ENCODE measurements around the gene SRSF5. TPM values are rescaled to one million over a fixed set of nuclear protein-coding genes. Genes with fewer than 3 reads are reported as not detected.

Gene SRSF5
- total RNA-seq (2021; fragmentation: NEBNext Ultra II Directional; extraction: Animal tissue kit (Norgen Biotek cat#: 25700)) (226 and 238 TPM in 2 replicates), polyA plus RNA-seq (2011; rRNA removed) (101 and 114 TPM in 2 replicates), polyA minus RNA-seq (2011; rRNA and poly(A)+ RNA removed) (82.9 and 96.4 TPM in 2 replicates)
- 369 TPM for polyA plus RNA-seq (2011; cell fraction: cytosol; rRNA removed)
- polyA plus RNA-seq (2011; cell fraction: nucleus; rRNA removed), result 200 TPM
- 380 to 494 TPM (median 401 TPM) in 4 replicates for polyA plus RNA-seq (2012, experiment 1 of 2)
- polyA plus RNA-seq (2012, experiment 2 of 2), result 62.0 TPM
- 219 TPM for polyA plus RNA-seq (2013, experiment 1 of 2)
- polyA plus RNA-seq (2013, experiment 2 of 2), result 196 TPM
- polyA minus RNA-seq (2011; cell fraction: cytosol; rRNA and poly(A)+ RNA removed), result 118 TPM
- 225 TPM for polyA minus RNA-seq (2011; cell fraction: nucleus; rRNA and poly(A)+ RNA removed)
- long read RNA-seq, experiment 1, transcript SRSF5-217 (8 exons, 1,500 nt), result major isoform, 27 of 116 reads
- long read RNA-seq, experiment 1, transcript SRSF5-208 (2 exons, 947 nt), result minor isoform, 15 of 116 reads
- long read RNA-seq, experiment 1, partial matches to known transcripts, result 60 of 116 reads
- long read RNA-seq, experiment 1, other reads (novel, unspliced or antisense), result 13 of 116 reads
- long read RNA-seq, experiment 2, transcript SRSF5-207 (6 exons, 3,044 nt), result minor isoform, 5 of 701 reads
- long read RNA-seq, experiment 2, transcript SRSF5-201 (8 exons, 1,638 nt), result minor isoform, 28 of 701 reads
- long read RNA-seq, experiment 2, transcript SRSF5-217 (8 exons, 1,500 nt), result major isoform, 358 of 701 reads
- long read RNA-seq, experiment 2, partial matches to known transcripts, result 28 of 701 reads
- long read RNA-seq, experiment 2, other reads (novel, unspliced or antisense), result 271 of 701 reads

- FAIRE-seq, result no peak
- CTCF ChIA-PET (ENCODE audit: partially characterized antibody), result interaction anchor here (0.6 to 1.0 kb wide), 5 partner anchors 36 to 298 kb away, joined by 3 to 4 read pairs (median 3); no protein-coding TSS in a partner anchor
- H2AFZ ChIP-seq (ENCODE audit: low read length), result peak within 1 kb of the TSS; percentile 11
- TF ChIP-seq FOSL1 (IDR thresholded peaks at IDR 0.05; ENCODE audit: insufficient read depth, low read depth, low read length) (no peak), RBBP5 (IDR thresholded peaks at IDR 0.05; ENCODE audit: borderline replicate concordance, low read depth, low read length) (0 out of 2 replicates have a peak, but pooled peaks have one; percentile 42), TEAD4 (IDR thresholded peaks at IDR 0.05; ENCODE audit: low read depth, low read length) (peak; percentile 36; the same call in 1 of the 2 replicates), ZNF274 (IDR thresholded peaks at IDR 0.05; ENCODE audit: borderline replicate concordance, extremely low read depth, low read length) (no peak), TCF12 (IDR thresholded peaks at IDR 0.05; ENCODE audit: low read depth, low read length) (no peak), CHD1 (IDR thresholded peaks at IDR 0.05; ENCODE audit: low read depth, low read length) (no peak; the same call in none of the 2 replicates), SIX5 (IDR thresholded peaks at IDR 0.05; ENCODE audit: low read depth, low read length) (no peak), MAFK (IDR thresholded peaks at IDR 0.05; ENCODE audit: low read depth, low read length) (no peak), EZH2 (IDR thresholded peaks at IDR 0.05; ENCODE audit: low read depth, low read length, severe bottlenecking) (no peak)
These were observed at the start of gene SRSF5 for GRCh38 chr14:69766984-69767368. Gene SRSF5, plus strand, starts transcription at chr14:69767142. Its CDS starts 1,015 bp downstream, at chr14:69768157.

More at GRCh38 chr14:69766984-69767368, at the start of gene SRSF5:
- H3K4ac ChIP-seq (replicated peaks; ENCODE audit: insufficient read length, low read depth, low read length), result peak within 1 kb of the TSS; percentile 94
- H2BK15ac ChIP-seq (ENCODE audit: low read length), result no peak within 1 kb of the TSS
- H3K14ac ChIP-seq (ENCODE audit: insufficient read length), result no peak within 1 kb of the TSS
- H2BK5ac ChIP-seq (ENCODE audit: low read depth, low read length), result peak within 1 kb of the TSS; percentile 100
- peak within 1 kb of the TSS; percentile 99 for H3K27ac ChIP-seq (ENCODE audit: low read depth, low read length)
- peak within 1 kb of the TSS; percentile 98 for H2AK5ac ChIP-seq (ENCODE audit: low read depth, low read length)
- peak within 1 kb of the TSS; percentile 94 for H3K56ac ChIP-seq (replicated peaks; ENCODE audit: insufficient read length, low read depth, low read length)
- H3K18ac ChIP-seq (ENCODE audit: extremely low read depth, low read length), result peak within 1 kb of the TSS; percentile 99
- H3K36me3 ChIP-seq (ENCODE audit: control insufficient read depth in 2 of 4, insufficient read depth in 4 of 4, low read length in 3 of 4), result peaks cover 36 to 42% (median 39%) of the 10 kb centered on the region in 4 experiments
- peaks cover 6 to 37% of the 10 kb centered on the region in 2 experiments for H3K79me2 ChIP-seq (ENCODE audit: control insufficient read depth in 1 of 2, insufficient read depth in 2 of 2, low read length in 2 of 2)
- peak within 1 kb of the TSS; percentile 92 for H4K91ac ChIP-seq (replicated peaks; ENCODE audit: insufficient read length, low read length)
- H2BK120ac ChIP-seq (replicated peaks; ENCODE audit: low read depth, low read length), result peak within 1 kb of the TSS; percentile 38
- H3K4me3 ChIP-seq (ENCODE audit: extremely low read depth in 1 of 4, insufficient read depth in 2 of 4, low read depth in 3 of 4, low read length in 4 of 4), result peak within 1 kb of the TSS; percentile 95 to 100 (median 98)
- no peak within 1 kb of the TSS for H2BK20ac ChIP-seq (ENCODE audit: low read length)
- DNase-seq (ENCODE audit: low read depth in 1 of 2, low spot score in 2 of 2), result peak; percentile 88 to 95
- H4K5ac ChIP-seq (ENCODE audit: insufficient read length, low read depth, low read length), result peak within 1 kb of the TSS; percentile 99
- 2% methylated on average over 30 of the region's 31 CpGs; no CpG with 5 or more reads in 1 of the 2 experiments for WGBS, 2 experiments (ENCODE audit: extremely low coverage in 1 of 2, insufficient coverage in 1 of 2, insufficient read length in 1 of 2, insufficient replicate concordance in 2 of 2, low coverage in 1 of 2, low lambda C conversion rate in 2 of 2, missing lambda C conversion rate in 1 of 2)
- H3K4me1 ChIP-seq (replicated peaks in 1 of 4; ENCODE audit: control insufficient read depth in 3 of 4, insufficient read depth in 4 of 4, low read length in 3 of 4), result peaks cover 0 to 5% (median 3%) of the 10 kb centered on the region in 4 experiments; a peak in 5 of 7 replicates
- H3K23me2 ChIP-seq (ENCODE audit: low read depth, low read length), result peaks cover 3% of the 10 kb centered on the region; the same call in 1 of the 2 replicates
- peak within 1 kb of the TSS; percentile 100 for H4K8ac ChIP-seq (ENCODE audit: extremely low read depth, insufficient read depth, low read length)
- peak within 1 kb of the TSS; percentile 94 for H2BK12ac ChIP-seq (ENCODE audit: low read depth, low read length)
- no peak within 1 kb of the TSS for H3K23ac ChIP-seq (ENCODE audit: insufficient read length)
- peak within 1 kb of the TSS; percentile 94 to 100 (median 100) for H3K9ac ChIP-seq (replicated peaks in 1 of 4; ENCODE audit: extremely low read depth in 1 of 4, low read depth in 3 of 4, low read length in 3 of 4)
- H3K4me2 ChIP-seq (ENCODE audit: insufficient read depth in 1 of 2, low read depth in 2 of 2, low read length in 2 of 2), result peak within 1 kb of the TSS; percentile 62 to 70
- H4K20me1 ChIP-seq (replicated peaks in 1 of 2; ENCODE audit: control insufficient read depth in 1 of 2, insufficient read depth in 2 of 2, low read length in 2 of 2), result peaks cover 14 to 15% of the 10 kb centered on the region in 2 experiments
- H3K9me3 ChIP-seq (ENCODE audit: insufficient read depth in 2 of 2, low read depth in 1 of 2, low read length in 1 of 2), result no peaks in the 10 kb centered on the region
- POLR2A ChIA-PET (ENCODE audit: partially characterized antibody), result interaction anchor here (0.6 to 3.8 kb wide), 30 partner anchors 9 to 369 kb away, joined by 3 to 39 read pairs (median 4); partner anchors contain the start of genes ERH, SLC10A1, SLC39A9 and SUSD6
- no peaks in the 10 kb centered on the region for H3K27me3 ChIP-seq (replicated peaks in 1 of 4; ENCODE audit: control insufficient read depth in 3 of 4, extremely low read depth in 1 of 4, insufficient read depth in 3 of 4, low read length in 3 of 4)
- peaks cover 9% of the 10 kb centered on the region; the same call in 1 of the 2 replicates for H3K79me1 ChIP-seq (ENCODE audit: low read depth, low read length)

All from H1 (cell line).